Right atrium auricular region (tissue), 2 donors: ENCODE data around the gene PRPF40B. TPM values are rescaled to one million over a fixed set of nuclear protein-coding genes. Genes with fewer than 3 reads are reported as not detected.

Experiments
- DNase-seq: peaks from one replicate; pipeline ENCODE4 v3.0.0-alpha.2; 2019; ENCODE audit warnings: low spot score
- H3K27ac ChIP-seq, 2 donors: fragments of 200-600 bp; sonication (generic); 1 replicate in 1 of 2; 2 replicates in 1 of 2; pipeline ENCODE4 v1.5.1; 2016 to 2019
- H3K27me3 ChIP-seq, 2 donors: fragments of 200-600 bp; sonication (generic); one replicate each; pipeline versions ENCODE4 v1.5.1 to v1.6.0; 2017 to 2019
- H3K36me3 ChIP-seq: fragments of 200-600 bp; sonication (generic); one replicate; pipeline ENCODE4 v1.5.1; 2016
- H3K4me1 ChIP-seq, 2 donors: fragments of 200-600 bp; sonication (generic); one replicate each; pipeline versions ENCODE4 v1.5.1 to v1.6.0; 2017 to 2019
- H3K4me3 ChIP-seq, 2 donors: fragments of 200-600 bp; sonication (generic); 1 replicate in 1 of 2; 2 replicates in 1 of 2; pipeline ENCODE4 v1.5.1; 2017 to 2019; ENCODE audit warnings: mild to moderate bottlenecking in 1 of 2, moderate library complexity in 1 of 2
- H3K9me3 ChIP-seq, 2 donors: fragments of 200-600 bp; sonication (generic); one replicate each; pipeline ENCODE4 v1.5.1; 2019
- total RNA-seq, 2 donors: library from RNA; depleted of rRNA; stranded (reverse); fragments of >200 nt; gene quantifications; one replicate each; pipeline ENCODE4 v1.1.0, GENCODE V29; 2016
- TF ChIP-seq, protein P1 (sequence below), 2 donors: fragments of 200-600 bp; sonication (generic); IDR thresholded peaks; one replicate each; pipeline ENCODE4 v1.5.1; 2019; ENCODE audit warnings: antibody characterized with exemption in 2 of 2

PRPF40B gene
- 10 to 100 TPM; 14.9 to 16.0 TPM for total RNA-seq

DNA sequence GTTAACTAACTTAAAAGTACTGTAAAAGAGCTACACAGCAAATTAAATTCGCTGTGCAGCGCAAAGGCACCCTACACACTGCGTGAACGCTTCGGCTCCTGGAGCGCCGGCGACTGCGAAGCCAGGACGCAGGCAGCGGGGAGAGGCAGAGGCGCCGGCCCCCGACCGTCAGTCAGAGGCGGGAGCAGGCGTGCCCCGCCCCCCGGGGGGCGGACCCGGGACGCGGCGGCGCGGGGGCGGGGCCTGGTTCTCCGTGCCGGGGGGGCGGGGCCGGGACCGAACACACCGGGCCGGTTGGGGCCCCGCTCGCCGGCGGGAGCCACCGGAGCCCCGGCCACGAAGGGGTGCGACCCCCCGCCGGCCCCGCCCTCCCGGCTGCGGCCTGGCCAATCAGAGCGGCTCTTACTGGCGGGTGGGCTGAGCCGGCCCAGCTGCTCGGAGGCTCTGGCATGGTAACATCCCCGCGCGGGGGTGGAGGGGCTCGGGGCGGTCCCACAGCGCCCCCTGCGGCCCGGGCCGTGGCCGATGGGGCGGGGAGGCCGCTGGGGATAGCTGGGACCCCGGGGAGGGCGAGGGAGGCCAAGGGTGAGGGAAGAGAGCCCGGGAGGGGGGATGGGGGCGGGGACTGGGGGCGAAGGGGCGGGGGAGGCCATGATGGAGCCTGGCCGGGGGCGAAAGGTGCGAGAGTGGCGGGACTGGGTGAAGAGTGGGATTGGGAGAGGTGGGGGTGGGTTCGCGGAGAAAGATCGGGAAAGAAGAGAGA lies at the start of gene PRPF40B:
TSS of gene PRPF40B (plus strand) at position 420 of the 763 bp plus-strand sequence. CDS start at position 450, 30 bp downstream.
- DNase-seq: peak; percentile 85

DNA sequence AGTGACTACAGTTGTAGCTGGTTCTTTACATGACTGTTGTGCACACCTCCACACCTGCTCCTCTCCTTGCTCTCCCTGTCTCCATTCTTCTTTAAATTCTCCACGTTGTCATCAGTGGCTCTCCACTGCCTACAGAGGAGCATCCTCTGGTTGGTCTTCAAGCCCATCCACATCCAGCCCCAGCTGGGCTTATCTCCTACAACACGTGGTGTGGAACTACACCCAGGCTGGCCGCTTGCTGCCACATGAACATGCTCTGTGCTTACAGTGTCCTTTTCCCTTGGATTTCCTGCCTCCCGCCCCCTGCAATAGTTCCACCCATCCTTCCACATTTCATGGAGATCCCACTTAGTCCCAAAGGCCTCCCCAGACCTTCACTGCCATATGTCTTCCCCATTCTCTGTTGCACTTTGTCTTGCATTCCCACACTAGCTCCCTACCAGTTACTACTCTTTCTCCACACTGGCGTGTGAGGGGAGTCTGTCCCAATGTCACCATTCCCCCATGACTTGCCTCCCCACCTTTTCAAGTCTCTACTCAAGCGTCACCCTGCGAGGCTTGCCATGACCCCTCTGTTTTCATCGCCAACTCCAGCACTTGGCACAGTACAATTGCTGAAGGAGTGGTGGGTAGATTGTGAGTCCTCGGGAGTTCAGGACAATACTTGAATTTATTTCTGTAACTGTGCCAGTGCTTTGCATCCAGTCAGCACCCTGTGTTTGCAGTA lies 45.6 kb upstream of the PRPF40B start:
- Histone ChIP-seq H3K27me3 (no peaks in the 10 kb centered on the region), H3K27ac (no peak overlapping the region), H3K4me1 (peaks cover 0 to 20% of the 10 kb centered on the region in 2 donors), H3K36me3 (peaks cover 9% of the 10 kb centered on the region), H3K9me3 (no peaks in the 10 kb centered on the region), H3K4me3 (no peak overlapping the region)
- TF ChIP-seq, protein P1, sequence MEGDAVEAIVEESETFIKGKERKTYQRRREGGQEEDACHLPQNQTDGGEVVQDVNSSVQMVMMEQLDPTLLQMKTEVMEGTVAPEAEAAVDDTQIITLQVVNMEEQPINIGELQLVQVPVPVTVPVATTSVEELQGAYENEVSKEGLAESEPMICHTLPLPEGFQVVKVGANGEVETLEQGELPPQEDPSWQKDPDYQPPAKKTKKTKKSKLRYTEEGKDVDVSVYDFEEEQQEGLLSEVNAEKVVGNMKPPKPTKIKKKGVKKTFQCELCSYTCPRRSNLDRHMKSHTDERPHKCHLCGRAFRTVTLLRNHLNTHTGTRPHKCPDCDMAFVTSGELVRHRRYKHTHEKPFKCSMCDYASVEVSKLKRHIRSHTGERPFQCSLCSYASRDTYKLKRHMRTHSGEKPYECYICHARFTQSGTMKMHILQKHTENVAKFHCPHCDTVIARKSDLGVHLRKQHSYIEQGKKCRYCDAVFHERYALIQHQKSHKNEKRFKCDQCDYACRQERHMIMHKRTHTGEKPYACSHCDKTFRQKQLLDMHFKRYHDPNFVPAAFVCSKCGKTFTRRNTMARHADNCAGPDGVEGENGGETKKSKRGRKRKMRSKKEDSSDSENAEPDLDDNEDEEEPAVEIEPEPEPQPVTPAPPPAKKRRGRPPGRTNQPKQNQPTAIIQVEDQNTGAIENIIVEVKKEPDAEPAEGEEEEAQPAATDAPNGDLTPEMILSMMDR (IDR thresholded peaks at IDR 0.05): no peak
- DNase-seq: no peak

More for the DNA sequence above, at the start of gene PRPF40B:
- Histone ChIP-seq H3K4me3 (peak within 1 kb of the TSS; percentile 51 to 65), H3K9me3 (no peaks in the 10 kb centered on the region), H3K27ac (peak within 1 kb of the TSS; percentile 81 to 86), H3K4me1 (peaks cover 0 to 21% of the 10 kb centered on the region in 2 donors), H3K27me3 (no peaks in the 10 kb centered on the region), H3K36me3 (no peaks in the 10 kb centered on the region)
- TF ChIP-seq, protein P1 (IDR thresholded peaks at IDR 0.05): peak; percentile 34 to 70

DNA sequence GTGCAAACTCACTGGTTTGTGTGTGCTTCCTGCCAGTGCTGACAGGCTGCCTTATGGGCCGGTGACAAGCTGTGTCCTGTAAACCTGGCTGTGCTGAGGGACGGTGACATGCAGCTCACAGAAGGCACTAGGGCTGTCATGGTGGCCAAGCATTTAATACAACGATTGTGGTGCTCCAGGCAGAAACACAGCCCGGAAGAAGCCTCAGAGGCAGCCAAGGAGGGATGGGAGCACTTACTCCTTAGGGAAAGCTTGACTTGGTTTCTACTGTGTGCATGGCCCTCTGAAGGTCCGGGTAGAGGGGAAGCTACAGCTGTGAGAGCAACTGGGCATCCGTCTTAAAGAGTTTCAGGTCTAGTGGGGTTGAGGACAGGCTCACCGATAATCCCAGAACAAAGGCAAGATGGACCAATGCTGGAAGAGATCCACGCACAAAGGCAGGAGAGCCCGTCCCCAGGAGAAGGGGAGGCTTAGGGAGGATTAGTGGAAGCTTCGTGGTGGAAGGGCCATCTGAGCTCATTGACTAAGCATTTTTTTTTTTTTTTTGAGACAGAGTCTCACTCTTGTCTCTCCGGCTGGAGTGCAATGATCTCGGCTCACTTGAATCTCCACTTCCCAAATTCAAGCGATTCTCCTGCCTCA lies 44.8 kb upstream of the PRPF40B start:
- peaks cover 0 to 28% of the 10 kb centered on the region in 2 donors for H3K4me1 ChIP-seq
- no peak for DNase-seq
- no peak overlapping the region for H3K27ac ChIP-seq
- no peak overlapping the region for H3K4me3 ChIP-seq
- TF ChIP-seq, protein P1 (IDR thresholded peaks at IDR 0.05): no peak
- H3K27me3 ChIP-seq: no peaks in the 10 kb centered on the region
- H3K9me3 ChIP-seq: no peaks in the 10 kb centered on the region
- peaks cover 8% of the 10 kb centered on the region for H3K36me3 ChIP-seq

GRCh38 chr12:49580572-49581535 lies 42.5 kb upstream of the PRPF40B start:
- DNase-seq: peak; percentile 75
- H3K4me3 ChIP-seq: no peak overlapping the region
- H3K27ac ChIP-seq: peak overlapping the region; percentile 18
- TF ChIP-seq, protein P1 (IDR thresholded peaks at IDR 0.05): peak; percentile 39 to 85
- no peaks in the 10 kb centered on the region for H3K36me3 ChIP-seq
- no peaks in the 10 kb centered on the region for H3K27me3 ChIP-seq
- H3K9me3 ChIP-seq: no peaks in the 10 kb centered on the region
- H3K4me1 ChIP-seq: peaks cover 0 to 38% of the 10 kb centered on the region in 2 donors

GRCh38 chr12:49582201-49582600 lies 41.2 kb upstream of the PRPF40B start:
- Histone ChIP-seq H3K4me1 (peaks cover 0 to 38% of the 10 kb centered on the region in 2 donors), H3K36me3 (peaks cover 7% of the 10 kb centered on the region), H3K4me3 (no peak overlapping the region), H3K9me3 (no peaks in the 10 kb centered on the region), H3K27ac (no peak overlapping the region), H3K27me3 (no peaks in the 10 kb centered on the region)
- DNase-seq: no peak
- TF ChIP-seq, protein P1 (IDR thresholded peaks at IDR 0.05): no peak
